ENCODE results near the gene PCP4L1. TPM values are rescaled to one million over a fixed set of nuclear protein-coding genes. Genes with fewer than 3 reads are reported as not detected.
"Not testable (repeated sequence)": the region's sequence is repeated elsewhere in the genome, so short reads cannot be mapped to it uniquely, and the experiment has no call there.

The PCP4L1 gene
- total RNA-seq, 8 experiments from 2014 or later: 0.32 to 3.9 (median 0.59) TPM; not detected in 1

GRCh38 chr1:161235957-161236775 lies 22.4 kb upstream of the PCP4L1 start:
- ATAC-seq (replicated peaks in 6 of 8): peak in 1 of 8 experiments; percentile 22
- no peak overlapping the region for H3K27ac ChIP-seq
- no peaks in the 10 kb centered on the region for H3K4me1 ChIP-seq (replicated peaks in 1 of 2)
- 49 to 100% (median 89%) methylated on average over 1 to 5 of the region's 5 CpGs for WGBS, 10 experiments
- in situ Hi-C loops (cut with MboI; ENCODE audit: low pct_unique_long_range_greater_than_20kb in 2 of 9, low sequenced_read_pairs in 9 of 9, unreplicated experiment in 9 of 9): loop anchor here in 2 of 9 experiments (10.0 to 25.0 kb wide), 2 partner anchors 49 to 151 kb away; no protein-coding TSS in a partner anchor
- H3K4me3 ChIP-seq: no peak overlapping the region

- Histone ChIP-seq H3K27ac (no peak within 1 kb of the TSS), H3K4me1 (replicated peaks in 1 of 2) (no peaks in the 10 kb centered on the region), H3K4me3 (no peak within 1 kb of the TSS)
- ATAC-seq (replicated peaks in 6 of 8): peak in 2 of 8 experiments; percentile 83 to 90
- in situ Hi-C loops (cut with MboI; ENCODE audit: low pct_unique_long_range_greater_than_20kb in 2 of 9, low sequenced_read_pairs in 9 of 9, unreplicated experiment in 9 of 9): loop anchor here in 2 of 9 experiments (10.0 to 25.0 kb wide), 2 partner anchors 47 to 149 kb away; no protein-coding TSS in a partner anchor
- 7 to 69% (median 60%) methylated on average over 2 to 4 of the region's 4 CpGs; no CpG with 5 or more reads in 3 of the 10 experiments for WGBS, 10 experiments
Observed at GRCh38 chr1:161238039-161238473, 20.5 kb upstream of the PCP4L1 start, which contains the start of gene NR1I3. TSS of gene NR1I3 (minus strand) at chr1:161238203. CDS start at chr1:161236565, 1,638 bp downstream.

- in situ Hi-C loops (cut with MboI; ENCODE audit: low pct_unique_long_range_greater_than_20kb in 2 of 9, low sequenced_read_pairs in 9 of 9, unreplicated experiment in 9 of 9): loop anchor here in 1 of 9 experiments (25.0 kb wide), 1 partner anchor 146 kb away; no protein-coding TSS in a partner anchor
- Histone ChIP-seq H3K27ac (no peak overlapping the region), H3K4me1 (replicated peaks in 1 of 2) (no peaks in the 10 kb centered on the region), H3K4me3 (no peak overlapping the region)
- no peak for ATAC-seq (replicated peaks in 6 of 8)
- 50 to 100% (median 74%) methylated on average over 1 to 3 of the region's 3 CpGs; no CpG with 5 or more reads in 3 of the 10 experiments for WGBS, 10 experiments
Observed at GRCh38 chr1:161241682-161242081, 16.9 kb upstream of the PCP4L1 start.

- in situ Hi-C loops (cut with MboI; ENCODE audit: low pct_unique_long_range_greater_than_20kb in 2 of 9, low sequenced_read_pairs in 9 of 9, unreplicated experiment in 9 of 9): loop anchor here in 1 of 9 experiments (25.0 kb wide), 1 partner anchor 145 kb away; no protein-coding TSS in a partner anchor
- no peaks in the 10 kb centered on the region for H3K4me1 ChIP-seq (replicated peaks in 1 of 2)
- no peak overlapping the region for H3K4me3 ChIP-seq
- no peak for ATAC-seq (replicated peaks in 6 of 8)
- no peak overlapping the region for H3K27ac ChIP-seq
- 30 to 100% (median 86%) methylated on average over 1 to 2 of the region's 2 CpGs; no CpG with 5 or more reads in 1 of the 10 experiments for WGBS, 10 experiments
Observed at GRCh38 chr1:161242313-161242712, 16.2 kb upstream of the PCP4L1 start.

GRCh38 chr1:161244888-161245287 lies 13.7 kb upstream of the PCP4L1 start:
- Histone ChIP-seq H3K27ac (no peak overlapping the region), H3K4me3 (no peak overlapping the region), H3K4me1 (replicated peaks in 1 of 2) (no peaks in the 10 kb centered on the region)
- no peak for ATAC-seq (replicated peaks in 6 of 8)
- in situ Hi-C loops (cut with MboI; ENCODE audit: low pct_unique_long_range_greater_than_20kb in 2 of 9, low sequenced_read_pairs in 9 of 9, unreplicated experiment in 9 of 9): loop anchor here in 1 of 9 experiments (25.0 kb wide), 1 partner anchor 142 kb away; no protein-coding TSS in a partner anchor
- 17 to 85% (median 78%) methylated on average over 1 to 4 of the region's 4 CpGs; no CpG with 5 or more reads in 1 of the 10 experiments for WGBS, 10 experiments

- H3K4me1 ChIP-seq (replicated peaks in 1 of 2); H3K4me3 ChIP-seq; H3K27ac ChIP-seq; in situ Hi-C loops (cut with MboI; ENCODE audit: low pct_unique_long_range_greater_than_20kb in 2 of 9, low sequenced_read_pairs in 9 of 9, unreplicated experiment in 9 of 9); ATAC-seq (replicated peaks in 6 of 8): not testable (repeated sequence)
- 43 to 93% (median 84%) methylated on average over 3 to 5 of the region's 5 CpGs; no CpG with 5 or more reads in 3 of the 10 experiments for WGBS, 10 experiments
Observed at GRCh38 chr1:161250100-161250499, 8.4 kb upstream of the PCP4L1 start.

GRCh38 chr1:161250829-161251228 lies 7.7 kb upstream of the PCP4L1 start:
- 42 to 66% (median 59%) methylated on average over 1 to 6 of the region's 7 CpGs; no CpG with 5 or more reads in 2 of the 10 experiments for WGBS, 10 experiments

GRCh38 chr1:161251579-161251978 lies 7.0 kb upstream of the PCP4L1 start:
- no peaks in the 10 kb centered on the region for H3K4me1 ChIP-seq (replicated peaks in 1 of 2)
- H3K27ac ChIP-seq: no peak overlapping the region
- 67 to 100% (median 83%) methylated on average over 3 to 8 of the region's 8 CpGs; no CpG with 5 or more reads in 3 of the 10 experiments for WGBS, 10 experiments
- no peak overlapping the region for H3K4me3 ChIP-seq
- in situ Hi-C loops (cut with MboI; ENCODE audit: low pct_unique_long_range_greater_than_20kb in 2 of 9, low sequenced_read_pairs in 9 of 9, unreplicated experiment in 9 of 9): no loop called here
- no peak for ATAC-seq (replicated peaks in 6 of 8)

More at GRCh38 chr1:161250829-161251228, 7.7 kb upstream of the PCP4L1 start:
- Histone ChIP-seq H3K27ac (no peak overlapping the region), H3K4me3 (no peak overlapping the region), H3K4me1 (replicated peaks in 1 of 2) (no peaks in the 10 kb centered on the region)
- ATAC-seq (replicated peaks in 6 of 8): no peak
- in situ Hi-C loops (cut with MboI; ENCODE audit: low pct_unique_long_range_greater_than_20kb in 2 of 9, low sequenced_read_pairs in 9 of 9, unreplicated experiment in 9 of 9): no loop called here

GRCh38 chr1:161255302-161255701 lies 3.2 kb upstream of the PCP4L1 start:
- in situ Hi-C loops (cut with MboI; ENCODE audit: low pct_unique_long_range_greater_than_20kb in 2 of 9, low sequenced_read_pairs in 9 of 9, unreplicated experiment in 9 of 9); H3K4me3 ChIP-seq; H3K4me1 ChIP-seq (replicated peaks in 1 of 2); H3K27ac ChIP-seq; ATAC-seq (replicated peaks in 6 of 8): not testable (repeated sequence)
- WGBS, 10 experiments: 0 to 70% (median 42%) methylated on average over 1 to 5 of the region's 5 CpGs; no CpG with 5 or more reads in 1 of the 10 experiments

GRCh38 chr1:161255955-161256520 lies 2.5 kb upstream of the PCP4L1 start:
- WGBS, 10 experiments: 31 to 97% (median 79%) methylated on average over 1 to 4 of the region's 4 CpGs
- H3K4me3 ChIP-seq; H3K4me1 ChIP-seq (replicated peaks in 1 of 2); H3K27ac ChIP-seq; ATAC-seq (replicated peaks in 6 of 8); in situ Hi-C loops (cut with MboI; ENCODE audit: low pct_unique_long_range_greater_than_20kb in 2 of 9, low sequenced_read_pairs in 9 of 9, unreplicated experiment in 9 of 9): not testable (repeated sequence)

GRCh38 chr1:161257109-161257508 lies 1.4 kb upstream of the PCP4L1 start:
- WGBS, 10 experiments: 40 to 87% (median 84%) methylated on average over 1 to 4 of the region's 5 CpGs; no CpG with 5 or more reads in 4 of the 10 experiments
- H3K27ac ChIP-seq; ATAC-seq (replicated peaks in 6 of 8); H3K4me3 ChIP-seq; in situ Hi-C loops (cut with MboI; ENCODE audit: low pct_unique_long_range_greater_than_20kb in 2 of 9, low sequenced_read_pairs in 9 of 9, unreplicated experiment in 9 of 9); H3K4me1 ChIP-seq (replicated peaks in 1 of 2): not testable (repeated sequence)

GRCh38 chr1:161259345-161259702 lies 779 bp downstream of the PCP4L1 start:
- no peak for ATAC-seq (replicated peaks in 6 of 8)
- Histone ChIP-seq H3K4me3 (peak overlapping the region in 1 of 5 donors; percentile 51), H3K4me1 (replicated peaks in 1 of 2) (peaks cover 2 to 5% of the 10 kb centered on the region in 2 donors), H3K27ac (no peak overlapping the region)
- in situ Hi-C loops (cut with MboI; ENCODE audit: low pct_unique_long_range_greater_than_20kb in 2 of 9, low sequenced_read_pairs in 9 of 9, unreplicated experiment in 9 of 9): no loop called here
- 0 to 100% (median 25%) methylated on average over 1 to 6 of the region's 6 CpGs for WGBS, 10 experiments

GRCh38 chr1:161259765-161260164 lies 1.2 kb downstream of the PCP4L1 start:
- peaks cover 2 to 5% of the 10 kb centered on the region in 2 donors for H3K4me1 ChIP-seq (replicated peaks in 1 of 2)
- in situ Hi-C loops (cut with MboI; ENCODE audit: low pct_unique_long_range_greater_than_20kb in 2 of 9, low sequenced_read_pairs in 9 of 9, unreplicated experiment in 9 of 9): no loop called here
- H3K4me3 ChIP-seq: no peak overlapping the region
- H3K27ac ChIP-seq: no peak overlapping the region
- ATAC-seq (replicated peaks in 6 of 8): no peak
- WGBS, 10 experiments: 33 to 88% (median 69%) methylated on average over 1 of the region's 1 CpG; no CpG with 5 or more reads in 4 of the 10 experiments

All from motor neuron (in vitro differentiated cells).